ENCODE results near the gene KLF7.
A peak's percentile ranks its signal among the peaks of the same experiment; 100 is the strongest.

KLF7 gene

GRCh38 chr2:207157162-207157481 is 8.6 kb downstream of the KLF7 start:
- H3K27me3 ChIP-seq (ENCODE audit: insufficient read depth, low read length) = no peaks in the 10 kb centered on the region
- no peak overlapping the region for H3K27ac ChIP-seq (ENCODE audit: low read depth, low read length)
- no peak overlapping the region for H3K9ac ChIP-seq (ENCODE audit: low read depth, low read length)
- no peaks in the 10 kb centered on the region for H3K36me3 ChIP-seq (ENCODE audit: insufficient read depth, low read length)
- H3K4me1 ChIP-seq (ENCODE audit: insufficient read depth, low read length) = peaks cover 74% of the 10 kb centered on the region
- no peaks in the 10 kb centered on the region for H3K9me3 ChIP-seq (ENCODE audit: insufficient read depth, low read depth, low read length)
- no peak overlapping the region for H3K4me3 ChIP-seq (ENCODE audit: low read length)
- WGBS = 92% methylated on average over 1 of the region's 1 CpG

DNA sequence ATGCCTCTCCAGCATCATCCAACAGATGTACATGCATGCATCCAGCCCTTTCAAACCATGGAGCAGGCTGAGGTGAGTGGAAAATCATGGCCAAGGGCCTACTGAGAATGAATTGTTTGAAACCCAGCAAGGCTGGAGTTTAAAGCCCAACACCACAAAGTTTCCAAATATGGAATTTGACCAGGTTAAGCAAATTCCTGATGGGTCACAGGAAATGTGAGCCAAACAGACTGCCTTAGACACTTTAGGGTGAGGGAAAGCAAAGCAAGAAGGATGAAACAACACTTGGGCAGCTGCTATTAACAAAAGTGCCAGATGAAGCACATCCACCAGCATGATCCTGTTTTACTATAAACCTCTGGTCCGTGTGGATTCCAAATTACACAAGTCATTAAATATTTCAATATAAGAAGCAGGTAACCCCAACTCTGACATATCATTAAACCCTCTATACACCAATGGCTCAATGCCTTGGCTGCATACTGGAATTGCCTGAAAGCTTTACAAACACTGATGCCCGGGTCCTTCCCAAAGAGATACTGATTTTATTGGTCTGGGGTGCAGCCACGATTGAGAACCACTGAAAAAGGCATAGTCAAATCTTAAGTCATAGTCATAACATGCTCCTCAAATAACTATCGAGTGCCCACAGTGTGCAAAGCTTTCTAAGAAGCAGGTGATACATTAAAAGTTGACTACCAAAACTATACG is 9.1 kb downstream of the KLF7 start:
- Histone ChIP-seq H3K27ac (ENCODE audit: low read depth, low read length) (no peak overlapping the region), H3K27me3 (ENCODE audit: insufficient read depth, low read length) (no peaks in the 10 kb centered on the region), H3K4me1 (ENCODE audit: insufficient read depth, low read length) (peaks cover 74% of the 10 kb centered on the region), H3K9ac (ENCODE audit: low read depth, low read length) (no peak overlapping the region), H3K9me3 (ENCODE audit: insufficient read depth, low read depth, low read length) (no peaks in the 10 kb centered on the region), H3K4me3 (ENCODE audit: low read length) (no peak overlapping the region), H3K36me3 (ENCODE audit: insufficient read depth, low read length) (no peaks in the 10 kb centered on the region)
- WGBS = 92% methylated on average over 5 of the region's 5 CpGs

- peaks cover 73% of the 10 kb centered on the region for H3K4me1 ChIP-seq (ENCODE audit: insufficient read depth, low read length)
- peak overlapping the region; percentile 29; the same call in 1 of the 2 replicates for H3K27ac ChIP-seq (ENCODE audit: low read depth, low read length)
- no peaks in the 10 kb centered on the region for H3K36me3 ChIP-seq (ENCODE audit: insufficient read depth, low read length)
- no peak overlapping the region for H3K9ac ChIP-seq (ENCODE audit: low read depth, low read length)
- no peaks in the 10 kb centered on the region for H3K9me3 ChIP-seq (ENCODE audit: insufficient read depth, low read depth, low read length)
- 64% methylated on average over 11 of the region's 11 CpGs for WGBS
- H3K27me3 ChIP-seq (ENCODE audit: insufficient read depth, low read length) = no peaks in the 10 kb centered on the region
- H3K4me3 ChIP-seq (ENCODE audit: low read length) = no peak overlapping the region
These were observed 10.0 kb downstream of the KLF7 start for GRCh38 chr2:207155516-207156444.

DNA sequence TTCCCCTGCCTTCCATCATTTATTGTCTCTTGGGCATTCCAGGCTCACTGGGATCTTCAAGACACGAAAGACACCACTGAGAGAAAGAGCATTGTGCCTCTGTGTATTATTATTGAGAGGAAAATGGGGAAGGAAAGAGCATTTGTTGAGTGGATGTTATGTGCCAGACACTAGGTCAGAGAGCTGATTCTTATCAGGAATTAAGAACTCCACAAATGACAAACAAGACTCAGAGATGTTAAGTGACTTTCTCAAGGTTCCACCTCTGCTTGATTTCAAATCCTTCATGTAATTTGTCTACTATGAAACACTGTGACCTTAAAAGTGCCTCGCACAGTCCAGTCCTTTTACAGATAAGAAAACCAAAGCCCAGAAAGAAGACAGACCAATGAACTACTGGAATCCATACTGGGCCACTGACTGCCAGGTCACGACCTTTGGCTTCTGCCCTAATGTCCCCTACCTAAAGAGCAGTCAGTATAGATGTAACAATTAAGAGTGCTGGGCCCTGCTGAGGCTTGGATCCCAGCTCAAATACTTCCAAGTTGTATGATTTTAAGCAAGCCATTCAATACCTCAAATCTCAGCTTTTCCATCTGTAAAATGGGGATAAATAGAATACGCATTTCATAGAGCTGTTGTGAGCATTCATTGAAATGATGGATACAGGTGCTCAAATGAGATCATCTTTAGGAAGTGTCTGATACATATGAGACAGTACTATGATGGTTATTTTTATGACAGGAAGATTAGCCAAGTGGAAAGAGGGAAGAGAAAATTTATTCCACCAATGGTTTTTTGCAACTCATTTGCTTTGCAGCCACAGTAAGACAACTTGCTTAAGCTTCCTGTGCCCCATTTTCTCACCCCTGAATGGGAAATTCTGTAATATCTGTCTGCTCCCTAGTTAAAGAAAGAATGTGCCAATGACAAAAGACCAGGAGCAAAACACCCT is 10.9 kb downstream of the KLF7 start:
- WGBS = 94% methylated on average over 4 of the region's 4 CpGs
- Histone ChIP-seq H3K27ac (ENCODE audit: low read depth, low read length) (peak overlapping the region; percentile 7; the same call in 1 of the 2 replicates), H3K36me3 (ENCODE audit: insufficient read depth, low read length) (no peaks in the 10 kb centered on the region), H3K4me1 (ENCODE audit: insufficient read depth, low read length) (peaks cover 73% of the 10 kb centered on the region), H3K9me3 (ENCODE audit: insufficient read depth, low read depth, low read length) (no peaks in the 10 kb centered on the region), H3K9ac (ENCODE audit: low read depth, low read length) (no peak overlapping the region), H3K27me3 (ENCODE audit: insufficient read depth, low read length) (no peaks in the 10 kb centered on the region), H3K4me3 (ENCODE audit: low read length) (no peak overlapping the region)

GRCh38 chr2:207153266-207153975 is 12.3 kb downstream of the KLF7 start:
- H3K9ac ChIP-seq (ENCODE audit: low read depth, low read length) = no peak overlapping the region
- no peaks in the 10 kb centered on the region for H3K9me3 ChIP-seq (ENCODE audit: insufficient read depth, low read depth, low read length)
- H3K36me3 ChIP-seq (ENCODE audit: insufficient read depth, low read length) = no peaks in the 10 kb centered on the region; the same call in 1 of the 2 replicates
- peaks cover 82% of the 10 kb centered on the region for H3K4me1 ChIP-seq (ENCODE audit: insufficient read depth, low read length)
- no peaks in the 10 kb centered on the region for H3K27me3 ChIP-seq (ENCODE audit: insufficient read depth, low read length)
- WGBS = no CpG with 5 or more reads among the region's 1 CpG
- H3K27ac ChIP-seq (ENCODE audit: low read depth, low read length) = no peak overlapping the region; the same call in 1 of the 2 replicates
- H3K4me3 ChIP-seq (ENCODE audit: low read length) = no peak overlapping the region

GRCh38 chr2:207151048-207151447 is 14.7 kb downstream of the KLF7 start:
- H3K27me3 ChIP-seq (ENCODE audit: insufficient read depth, low read length) = no peaks in the 10 kb centered on the region
- H3K36me3 ChIP-seq (ENCODE audit: insufficient read depth, low read length) = peaks cover 5% of the 10 kb centered on the region; the same call in 1 of the 2 replicates
- no peak overlapping the region; the same call in 1 of the 2 replicates for H3K4me3 ChIP-seq (ENCODE audit: low read length)
- peak overlapping the region; percentile 17; the same call in 1 of the 2 replicates for H3K27ac ChIP-seq (ENCODE audit: low read depth, low read length)
- H3K9ac ChIP-seq (ENCODE audit: low read depth, low read length) = peak overlapping the region; percentile 23; the same call in 1 of the 2 replicates
- H3K9me3 ChIP-seq (ENCODE audit: insufficient read depth, low read depth, low read length) = no peaks in the 10 kb centered on the region
- 60% methylated on average over 6 of the region's 6 CpGs for WGBS
- peaks cover 88% of the 10 kb centered on the region for H3K4me1 ChIP-seq (ENCODE audit: insufficient read depth, low read length)

GRCh38 chr2:207150284-207150683 is 15.5 kb downstream of the KLF7 start:
- H3K4me1 ChIP-seq (ENCODE audit: insufficient read depth, low read length) = peaks cover 81% of the 10 kb centered on the region
- no peak overlapping the region for H3K4me3 ChIP-seq (ENCODE audit: low read length)
- peaks cover 10% of the 10 kb centered on the region for H3K36me3 ChIP-seq (ENCODE audit: insufficient read depth, low read length)
- no peaks in the 10 kb centered on the region for H3K9me3 ChIP-seq (ENCODE audit: insufficient read depth, low read depth, low read length)
- 0 out of 2 replicates have a peak overlapping the region, but pooled peaks have one; percentile 2 for H3K27ac ChIP-seq (ENCODE audit: low read depth, low read length)
- H3K9ac ChIP-seq (ENCODE audit: low read depth, low read length) = no peak overlapping the region
- 74% methylated on average over 5 of the region's 5 CpGs for WGBS
- no peaks in the 10 kb centered on the region for H3K27me3 ChIP-seq (ENCODE audit: insufficient read depth, low read length)

DNA sequence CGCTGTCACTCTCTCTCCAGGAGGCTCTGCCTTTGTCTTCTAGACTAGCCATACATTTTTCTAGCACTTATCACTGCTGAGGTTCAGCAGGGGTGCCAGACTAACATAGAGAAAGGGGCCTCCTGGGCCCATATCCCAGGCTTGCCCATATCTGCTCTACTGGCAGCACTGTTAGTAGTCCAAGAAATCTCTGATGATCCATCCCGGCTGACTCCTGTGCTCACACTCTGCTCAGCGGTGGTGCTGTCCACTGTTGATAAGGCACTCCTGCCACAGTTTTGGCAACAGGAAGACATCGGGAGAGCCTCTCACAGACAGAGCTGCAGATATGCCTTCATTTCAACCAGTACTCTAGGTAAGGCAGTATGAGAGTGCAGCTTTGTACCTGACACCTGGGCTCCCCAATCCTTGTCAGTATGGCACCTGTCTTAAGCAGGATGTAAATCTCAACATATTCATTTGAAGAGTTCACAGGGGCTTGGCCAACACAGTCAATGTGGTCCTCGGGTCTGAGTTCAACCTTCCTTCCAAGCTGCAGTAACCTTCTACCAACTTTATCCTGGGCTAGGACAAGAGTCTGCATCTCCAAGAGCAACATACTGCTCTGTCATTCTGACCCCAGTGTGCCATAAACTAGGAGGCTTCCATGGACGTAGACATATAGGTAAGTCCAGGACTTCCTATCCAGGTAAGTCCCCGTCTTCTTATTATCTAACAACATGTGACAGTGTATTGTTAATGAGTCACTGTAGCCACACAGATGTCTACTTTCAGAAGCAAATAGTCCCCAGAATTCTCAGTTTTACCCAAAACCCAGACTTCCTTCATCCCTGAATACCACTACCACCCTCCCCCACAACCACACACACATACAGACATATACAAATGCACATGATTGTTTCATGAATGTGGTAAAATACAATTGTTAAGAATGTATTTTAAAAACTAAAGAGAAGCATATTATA is 16.2 kb downstream of the KLF7 start:
- Histone ChIP-seq H3K9ac (ENCODE audit: low read depth, low read length) (no peak overlapping the region), H3K36me3 (ENCODE audit: insufficient read depth, low read length) (peaks cover 10% of the 10 kb centered on the region), H3K4me3 (ENCODE audit: low read length) (no peak overlapping the region), H3K27ac (ENCODE audit: low read depth, low read length) (peak overlapping the region; percentile 43; the same call in 1 of the 2 replicates), H3K27me3 (ENCODE audit: insufficient read depth, low read length) (no peaks in the 10 kb centered on the region), H3K9me3 (ENCODE audit: insufficient read depth, low read depth, low read length) (no peaks in the 10 kb centered on the region), H3K4me1 (ENCODE audit: insufficient read depth, low read length) (peaks cover 78% of the 10 kb centered on the region)
- WGBS = 71% methylated on average over 7 of the region's 7 CpGs

- no peak overlapping the region for H3K9ac ChIP-seq (ENCODE audit: low read depth, low read length)
- H3K27me3 ChIP-seq (ENCODE audit: insufficient read depth, low read length) = no peaks in the 10 kb centered on the region
- peaks cover 78% of the 10 kb centered on the region for H3K4me1 ChIP-seq (ENCODE audit: insufficient read depth, low read length)
- WGBS = 96% methylated on average over 2 of the region's 2 CpGs
- no peaks in the 10 kb centered on the region for H3K9me3 ChIP-seq (ENCODE audit: insufficient read depth, low read depth, low read length)
- no peak overlapping the region for H3K4me3 ChIP-seq (ENCODE audit: low read length)
- no peak overlapping the region for H3K27ac ChIP-seq (ENCODE audit: low read depth, low read length)
- H3K36me3 ChIP-seq (ENCODE audit: insufficient read depth, low read length) = peaks cover 10% of the 10 kb centered on the region
These were observed 17.7 kb downstream of the KLF7 start for GRCh38 chr2:207148020-207148419.

All from HUES64 (cell line).